ENCODE measurements around the gene ITGAD.
"Not testable (repeated sequence)": the region's sequence is repeated elsewhere in the genome, so short reads cannot be mapped to it uniquely, and the experiment has no call there.

The ITGAD gene

DNA sequence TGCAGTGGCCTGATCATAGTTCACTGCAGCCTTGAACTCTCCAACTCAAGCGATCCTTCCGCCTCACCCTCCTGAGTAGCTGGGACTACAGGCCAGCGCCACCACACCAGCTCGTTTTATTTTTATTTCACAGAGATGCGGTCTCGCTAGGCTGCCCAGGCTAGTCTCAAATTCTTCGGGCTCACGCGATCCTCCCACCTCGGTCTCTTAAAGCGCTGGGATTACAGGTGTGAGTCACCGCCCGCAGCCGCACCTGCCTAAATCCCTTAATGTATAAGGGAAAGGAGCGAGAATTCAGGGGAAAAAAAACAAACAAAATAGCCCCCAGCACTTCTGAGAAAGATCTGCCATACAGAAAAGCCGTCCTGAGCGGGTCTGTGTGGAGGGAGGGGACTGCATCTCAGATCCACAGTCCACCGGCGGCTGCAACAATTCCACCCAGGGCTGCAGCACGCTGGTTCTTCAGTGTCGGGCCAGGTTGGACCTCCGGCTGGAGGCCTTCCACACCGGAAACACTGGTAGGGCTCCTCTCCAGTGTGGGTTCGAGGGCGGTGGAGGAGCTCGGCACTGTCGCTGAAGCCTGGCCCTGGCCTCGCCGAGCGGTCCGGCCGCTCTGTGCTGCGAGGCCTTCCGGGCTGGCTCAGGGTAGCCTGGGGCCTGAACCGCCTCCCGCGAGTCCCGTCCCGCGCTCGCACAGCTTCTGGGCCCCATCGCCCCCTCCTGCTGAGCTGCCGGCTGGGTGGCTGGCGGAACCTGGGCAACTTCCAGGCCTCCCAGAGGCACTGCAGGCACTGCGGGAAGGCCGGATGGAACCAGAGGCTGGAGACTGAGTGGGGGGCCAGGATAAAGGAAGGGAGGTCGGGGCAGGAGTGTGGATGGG lies 42.4 kb downstream of the ITGAD start:
- no peak for DNase-seq

DNA sequence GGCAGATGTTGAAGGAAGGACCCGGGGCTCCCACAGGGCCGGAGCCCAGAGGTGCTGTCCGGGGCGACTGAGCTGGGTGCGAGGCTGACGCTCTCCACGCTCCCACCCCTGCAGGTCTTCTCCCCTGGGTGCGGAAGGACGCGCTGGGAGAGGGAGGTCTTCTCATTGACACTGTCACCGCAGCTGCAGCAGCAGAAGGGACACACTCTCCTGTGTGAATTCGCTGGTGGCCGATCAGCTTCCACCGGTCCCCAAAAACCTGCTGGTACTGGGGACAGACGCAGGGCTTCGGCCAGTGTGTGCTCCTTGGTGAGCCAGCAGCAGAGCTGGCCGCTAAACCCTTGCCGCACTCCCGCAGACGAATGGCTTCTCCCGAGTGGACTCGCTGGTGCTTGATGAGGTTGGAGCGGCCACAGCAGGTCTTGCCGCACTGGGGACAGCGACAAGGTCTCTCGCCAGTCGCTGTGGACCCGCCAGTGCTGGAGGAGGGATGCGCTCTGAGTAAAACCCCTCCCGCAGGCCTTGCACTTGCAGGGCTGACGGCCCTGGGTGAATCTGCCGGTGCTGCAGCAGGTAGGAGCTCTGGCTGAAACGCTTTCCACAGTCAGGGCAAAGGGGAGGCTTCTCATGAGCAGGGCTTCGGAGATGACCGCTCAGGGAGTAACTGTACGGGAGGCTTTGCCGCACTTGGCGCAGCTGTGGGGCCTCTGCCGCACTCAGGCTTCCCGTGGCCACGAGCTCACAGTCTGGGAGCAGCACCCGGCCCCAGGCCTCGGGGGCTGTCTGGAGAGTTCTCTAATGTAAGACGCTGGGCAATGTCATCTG lies 43.3 kb downstream of the ITGAD start:
- no peak for DNase-seq

DNA sequence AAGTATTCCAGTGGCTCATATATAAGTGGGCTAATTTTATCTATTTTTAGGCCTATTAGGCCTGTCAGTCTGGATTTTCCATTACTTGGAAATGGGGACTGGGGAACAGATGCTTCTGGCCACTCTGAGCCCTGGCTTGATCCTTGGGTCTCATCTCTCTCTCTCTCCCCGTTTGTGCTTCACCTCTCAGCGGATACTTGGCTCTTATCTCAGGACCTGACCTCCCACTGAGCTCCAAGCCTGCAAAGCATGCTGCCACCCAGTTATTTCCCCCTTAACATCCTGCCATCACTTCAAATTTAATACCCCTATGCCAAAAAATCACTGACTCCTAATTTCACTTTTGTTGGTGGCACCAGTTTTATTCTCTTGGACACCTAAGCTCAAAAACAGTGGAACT lies 45.3 kb downstream of the ITGAD start:
- no peak for DNase-seq

DNA sequence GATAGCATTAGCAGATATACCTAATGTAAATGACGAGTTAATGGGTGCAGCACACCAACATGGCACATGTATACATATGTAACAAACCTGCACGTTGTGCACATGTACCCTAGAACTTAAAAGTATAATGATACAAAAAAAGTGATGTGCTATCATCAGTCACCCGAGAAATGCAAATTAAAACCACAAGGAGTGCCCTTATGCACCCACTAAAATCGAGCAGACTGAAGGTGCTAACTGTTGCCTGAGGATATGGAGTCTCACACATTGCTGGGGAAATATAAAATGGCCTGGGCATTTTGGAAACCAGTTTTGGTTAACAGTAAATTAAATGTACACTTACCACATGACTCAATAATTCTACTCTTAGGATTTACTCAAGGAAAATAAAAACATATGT lies 45.9 kb downstream of the ITGAD start:
- not testable (repeated sequence) for DNase-seq

DNA sequence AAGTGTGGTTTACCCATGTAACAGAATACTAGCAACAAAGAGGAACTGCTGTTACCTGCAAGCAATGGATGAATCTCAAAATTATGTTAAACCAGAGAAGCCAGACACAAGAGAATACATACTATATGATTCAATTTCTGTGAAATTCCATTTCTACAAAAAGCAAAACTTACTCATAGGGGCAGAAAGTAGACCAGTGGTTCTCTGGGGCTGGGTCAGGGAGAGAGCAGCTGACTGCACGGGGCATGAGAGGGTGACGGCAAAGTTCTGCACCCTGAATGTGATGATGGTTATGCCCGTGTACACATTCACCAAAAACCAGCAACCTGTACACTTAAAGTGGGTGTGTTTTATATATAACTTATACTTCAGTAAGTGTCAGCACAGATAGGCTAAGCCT lies 46.4 kb downstream of the ITGAD start:
- DNase-seq = no peak

DNA sequence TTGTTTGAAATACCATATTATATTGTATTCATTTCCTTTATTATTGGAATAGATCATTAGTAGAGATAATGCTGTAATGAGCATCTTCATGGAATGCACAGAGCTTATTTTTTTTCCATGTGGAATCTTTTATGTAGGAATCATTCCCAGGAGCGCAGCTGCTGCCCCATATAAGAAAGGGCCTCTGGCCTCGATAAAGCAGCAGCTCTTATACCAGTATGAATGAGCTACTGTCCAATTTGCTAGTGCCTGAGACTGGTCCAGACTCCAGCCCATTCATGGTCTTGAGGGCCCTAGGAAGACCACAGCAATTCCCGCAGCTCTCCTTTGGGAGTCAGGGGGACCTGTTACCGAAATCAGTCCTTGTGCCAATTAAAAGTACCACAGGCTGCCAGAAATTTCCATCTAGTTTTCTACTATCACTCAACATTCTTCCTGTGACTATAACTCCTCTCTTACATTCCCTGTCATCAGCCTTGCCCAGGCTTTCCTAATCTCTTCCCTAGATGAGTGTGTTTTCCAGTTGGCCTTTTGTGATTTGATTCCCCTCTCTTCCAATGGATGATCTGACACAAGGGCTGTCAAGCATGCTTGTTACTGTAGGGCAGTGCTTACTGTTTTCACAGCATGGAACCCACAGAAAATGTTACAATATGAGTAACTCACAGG lies 47.5 kb downstream of the ITGAD start:
- no peak for DNase-seq

DNA sequence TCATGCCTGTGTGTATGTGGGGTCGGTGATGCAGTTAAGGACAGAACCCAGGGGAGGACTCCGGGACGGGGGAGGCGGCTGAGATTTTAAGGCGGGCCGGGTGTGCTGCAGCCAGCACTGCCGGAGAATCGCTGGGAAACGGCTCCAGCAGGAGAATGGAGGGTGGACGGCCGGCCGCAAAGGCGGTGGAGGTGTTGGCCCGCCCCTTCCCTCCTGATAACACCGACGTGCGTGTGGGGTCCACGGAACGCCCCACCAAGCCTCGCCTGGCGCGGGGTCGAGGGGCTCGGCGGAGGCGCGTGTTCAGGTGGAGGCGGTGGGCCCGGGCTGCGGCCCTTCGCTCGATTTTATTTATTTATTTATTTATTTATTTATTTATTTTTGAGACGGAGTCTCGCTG lies 48.8 kb downstream of the ITGAD start:
- DNase-seq = no peak

DNA sequence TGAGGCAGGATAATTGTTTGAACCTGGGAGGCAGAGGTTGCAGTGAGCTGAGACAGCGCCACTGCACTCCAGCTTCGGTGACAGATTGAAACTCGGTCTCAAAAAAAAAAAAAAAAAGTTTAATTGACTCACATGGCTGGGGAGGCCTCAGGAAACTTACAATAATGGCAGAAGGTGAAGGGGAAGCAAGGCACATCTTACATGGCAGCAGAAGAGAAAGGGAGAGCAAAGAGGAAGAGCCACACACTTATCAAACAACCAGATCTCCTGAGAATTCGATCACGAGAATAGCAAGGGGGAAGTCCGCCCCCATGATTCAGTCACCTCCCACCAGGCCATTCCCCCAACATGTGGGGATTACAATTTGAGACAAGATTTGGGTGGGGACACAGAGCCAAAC lies 52.8 kb downstream of the ITGAD start:
- DNase-seq = not testable (repeated sequence)

DNA sequence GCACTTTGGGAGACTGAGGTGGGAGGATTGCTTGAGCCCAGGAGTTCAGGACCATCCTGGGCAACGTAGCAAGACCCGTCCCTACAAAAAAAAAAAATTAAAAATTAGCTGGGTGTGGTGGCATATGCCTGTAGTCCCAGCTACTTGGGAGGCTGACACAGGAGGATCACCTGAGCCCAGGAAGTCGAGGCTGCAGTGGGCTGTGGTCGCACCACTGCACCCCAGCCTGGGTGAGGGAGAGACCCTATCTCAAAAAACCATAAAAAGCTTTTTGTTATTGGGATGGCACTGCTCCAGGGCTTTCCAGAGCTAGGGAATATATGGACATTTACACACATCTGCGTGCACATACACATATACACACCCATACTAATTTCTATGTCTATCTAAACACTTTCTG lies 58.1 kb downstream of the ITGAD start:
- DNase-seq = no peak

DNA sequence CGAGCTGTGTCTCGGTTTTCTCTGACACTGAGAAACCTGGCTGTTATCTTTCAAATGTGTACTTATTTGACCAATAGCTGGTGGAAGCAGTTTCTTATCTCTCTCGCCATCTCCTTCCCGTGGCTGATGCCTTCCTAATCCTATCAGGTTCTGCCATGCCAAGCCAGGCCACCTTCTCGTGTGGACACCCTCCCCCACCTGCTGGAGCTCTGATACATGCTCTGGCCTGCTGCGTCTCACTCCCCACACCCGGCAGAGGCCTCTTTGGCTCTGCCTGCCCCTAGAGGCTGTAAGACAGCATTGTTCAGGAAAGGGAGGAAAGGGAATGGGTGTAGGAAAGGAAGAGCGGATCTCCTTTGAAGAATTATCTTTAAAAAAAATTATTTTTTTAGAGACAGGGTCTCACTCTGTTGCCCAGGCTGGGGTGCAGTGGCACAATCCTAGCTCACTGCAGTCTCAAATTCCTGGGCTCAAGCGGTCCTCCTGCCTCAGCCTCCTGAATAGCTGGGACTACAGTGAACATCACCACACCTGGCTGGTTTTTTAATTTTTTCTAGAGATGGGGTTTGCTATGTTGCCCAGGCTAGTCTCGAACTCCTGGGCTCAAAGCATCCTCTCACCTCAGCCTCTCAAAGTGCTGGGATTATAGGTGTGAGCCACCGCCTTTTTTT lies 58.7 kb downstream of the ITGAD start:
- DNase-seq = no peak

DNA sequence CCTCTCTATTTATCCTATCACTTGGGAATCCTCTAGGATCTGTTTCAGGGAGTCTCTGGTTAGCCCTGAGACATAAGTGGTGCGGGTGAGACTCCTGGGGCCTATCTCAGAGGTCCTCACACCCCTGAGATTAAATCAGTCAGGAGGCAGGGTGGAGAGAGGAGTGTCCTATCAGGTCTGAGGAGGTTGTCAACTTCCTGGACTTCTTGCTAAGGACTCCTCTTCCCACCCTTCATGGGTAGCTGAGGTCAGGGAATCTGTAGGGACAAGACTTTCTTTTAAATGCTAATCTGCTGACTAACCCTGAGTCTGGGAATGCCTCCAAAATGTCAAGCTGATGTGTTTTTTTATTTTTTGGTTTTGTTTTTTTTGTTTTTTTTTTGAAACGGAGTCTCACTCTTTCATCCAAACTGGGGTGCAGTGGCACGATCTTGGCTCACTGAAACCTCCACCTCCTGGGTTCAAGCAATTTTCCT lies 59.5 kb downstream of the ITGAD start:
- no peak for DNase-seq

DNA sequence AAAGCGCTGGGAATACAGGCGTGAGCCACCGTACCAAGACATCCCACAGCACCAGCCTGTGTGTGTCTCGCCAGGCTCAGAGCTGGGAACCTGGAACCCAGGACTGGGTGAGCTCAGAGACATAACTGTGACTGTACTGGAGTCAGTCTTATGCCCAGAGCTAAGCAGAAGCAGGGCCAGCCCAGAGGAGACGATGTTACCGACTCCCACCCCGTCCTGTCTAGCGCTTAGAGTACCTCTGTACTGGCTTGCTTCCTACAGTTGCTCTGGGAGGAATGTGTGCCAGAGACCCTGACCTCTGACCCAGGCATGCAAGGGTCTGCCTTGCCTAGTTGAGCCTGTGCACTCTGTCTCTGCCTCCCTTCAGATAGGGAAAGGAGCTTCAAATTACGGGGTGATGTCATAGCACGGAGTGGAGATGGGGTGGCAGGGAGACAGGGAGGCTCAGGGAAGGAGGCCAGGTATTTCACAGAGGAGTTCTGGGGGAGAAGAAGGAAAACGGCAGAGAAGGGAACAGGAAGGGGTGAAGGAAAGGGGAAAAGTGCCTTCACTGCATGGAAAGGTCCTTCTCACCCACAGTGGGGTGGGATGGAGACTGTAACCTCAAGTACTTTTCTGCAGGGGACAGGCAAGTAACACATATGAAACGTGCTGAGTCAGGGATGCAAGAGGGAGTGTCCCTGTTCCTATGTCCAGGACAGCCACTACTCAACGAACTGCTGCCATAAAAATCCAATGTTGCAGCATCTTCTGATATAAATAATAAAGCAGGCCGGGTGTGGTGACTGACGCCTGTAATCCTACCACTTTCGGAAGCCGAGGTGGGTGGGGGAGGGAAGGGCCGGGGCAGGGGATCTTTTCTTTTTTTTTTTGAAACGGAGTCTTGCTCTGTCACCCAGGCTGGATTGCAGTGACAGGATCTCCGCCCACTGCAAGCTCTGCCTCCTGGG lies 60.4 kb downstream of the ITGAD start:
- DNase-seq = no peak

DNA sequence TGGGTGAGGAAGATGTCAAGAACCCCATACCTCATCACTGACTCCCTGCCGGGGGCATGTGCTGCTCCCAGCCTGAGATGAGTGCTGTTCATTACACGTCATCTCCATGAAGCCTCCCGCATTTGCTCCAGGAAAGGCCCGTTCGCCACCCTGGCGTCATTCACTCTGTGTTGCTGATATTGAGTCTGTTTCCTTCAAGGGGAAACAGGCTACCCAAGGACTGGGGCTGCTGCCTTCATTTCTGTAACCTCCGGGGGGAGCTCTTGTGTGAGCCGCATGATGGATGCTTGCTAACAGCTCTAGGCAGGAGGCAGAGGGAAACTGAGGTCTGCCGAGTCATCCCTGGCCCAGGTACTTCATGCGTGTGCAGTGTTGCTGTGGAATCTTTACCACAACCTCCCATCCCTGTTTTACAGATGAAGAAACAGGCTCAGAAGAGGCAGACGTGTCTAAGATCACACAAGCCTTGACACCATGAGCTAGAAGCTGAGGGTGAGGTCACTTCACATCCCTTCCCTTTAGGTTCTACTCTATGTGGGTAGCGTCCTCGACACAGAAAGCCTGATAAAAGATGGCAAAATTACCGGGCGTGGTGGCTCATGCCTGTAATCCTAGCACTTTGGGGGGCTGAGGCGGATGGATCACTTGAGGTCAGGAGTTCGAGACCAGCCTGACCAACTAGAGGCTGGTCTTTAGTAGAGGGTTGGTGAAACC lies 62.6 kb downstream of the ITGAD start:
- DNase-seq = no peak

DNA sequence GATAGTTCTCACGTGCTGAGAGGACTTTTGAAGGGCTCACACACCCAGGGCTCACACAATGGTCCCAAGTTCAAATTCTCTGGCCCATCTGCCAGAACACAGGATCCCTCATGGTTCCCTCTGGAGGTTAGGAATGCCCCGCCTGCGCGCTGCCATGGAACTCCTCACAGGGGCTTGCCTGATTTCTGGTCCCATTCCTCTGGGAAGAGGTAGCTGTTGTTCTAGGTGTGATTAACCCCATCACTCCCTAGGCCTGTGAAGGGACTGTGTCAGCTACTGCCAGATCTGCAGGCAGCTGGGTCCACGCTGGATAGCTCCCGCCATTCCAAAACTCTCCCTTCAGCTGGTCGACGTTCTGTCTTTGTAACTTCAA lies 63.8 kb downstream of the ITGAD start:
- DNase-seq = no peak

DNA sequence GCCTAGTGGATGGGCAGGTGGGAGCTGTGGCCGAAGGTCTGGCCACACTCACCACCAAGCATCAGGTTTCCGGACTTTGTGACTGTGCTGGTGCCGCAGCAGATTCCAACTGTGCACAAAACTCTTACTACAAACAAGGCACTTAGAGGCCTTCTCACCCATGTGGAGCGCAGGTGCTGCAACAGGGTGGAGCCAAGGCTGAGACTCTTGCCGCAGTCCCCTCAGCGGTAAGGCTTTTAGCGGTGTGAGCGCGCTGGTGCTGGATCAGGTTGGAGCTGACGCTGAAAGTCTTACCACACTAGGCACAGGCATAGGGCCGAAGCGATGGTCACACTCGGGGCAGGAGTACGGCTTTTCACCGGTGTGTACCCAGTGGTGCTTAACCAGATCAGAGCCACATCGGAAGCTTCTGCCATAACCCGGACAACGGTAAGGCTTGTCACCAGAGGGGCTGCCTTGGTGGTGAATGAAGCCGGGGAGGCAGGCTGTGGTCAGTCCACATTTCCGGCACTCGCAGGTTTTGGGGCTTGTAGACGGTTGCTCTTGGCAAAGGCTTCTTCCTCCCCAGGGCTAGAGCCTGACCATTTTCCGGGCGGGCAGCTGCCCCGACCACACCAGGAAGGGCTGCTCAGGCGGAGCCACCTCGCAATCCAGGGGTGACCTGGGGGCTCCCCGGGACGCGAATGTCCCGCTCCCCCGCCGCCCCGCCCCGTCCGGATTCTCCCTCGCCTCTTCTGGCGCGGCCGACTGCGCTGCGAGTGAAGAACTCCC lies 65.1 kb downstream of the ITGAD start:
- peak; percentile 84 for DNase-seq

DNA sequence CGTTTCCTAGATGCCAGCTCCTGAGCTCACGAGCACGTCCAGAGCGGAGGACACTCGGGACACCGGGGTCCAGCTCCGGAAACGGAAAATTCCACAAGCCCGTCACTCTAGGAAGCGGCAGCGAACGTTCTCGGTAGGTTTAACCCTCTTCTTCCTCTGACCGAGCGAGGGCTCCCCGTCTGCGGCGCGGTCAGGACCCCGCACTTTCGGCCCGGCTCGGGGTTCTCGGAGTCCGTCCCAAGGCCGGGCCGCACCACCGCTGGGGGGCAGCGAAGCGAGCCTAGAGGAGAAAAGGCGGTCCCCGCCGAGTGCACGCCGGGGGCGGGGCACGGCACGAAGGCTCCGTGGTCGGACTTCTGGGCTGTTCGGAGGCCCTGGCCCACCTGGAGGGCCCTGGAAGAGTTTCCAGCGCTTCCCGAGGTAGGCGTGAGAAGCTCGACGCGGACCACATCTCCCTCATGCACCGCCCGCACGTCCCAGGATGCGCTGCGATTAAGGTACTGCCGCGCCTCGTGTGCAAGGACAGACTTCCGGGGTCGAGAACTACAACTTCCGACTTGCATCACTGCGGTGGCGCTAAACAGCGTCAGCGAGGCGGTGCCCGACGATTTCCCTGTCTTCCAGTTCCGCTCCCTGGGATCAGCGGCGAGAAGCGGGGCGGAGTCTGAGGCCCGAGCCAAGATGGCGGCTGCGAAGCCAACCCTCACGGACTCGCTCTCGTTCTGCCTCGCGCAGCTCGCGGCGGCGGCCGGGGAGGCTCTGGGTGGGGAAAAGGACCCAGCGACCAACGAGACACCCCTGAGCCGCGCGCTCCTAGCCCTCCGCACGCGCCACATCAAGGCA lies 65.9 kb downstream of the ITGAD start, which contains the start of gene ARMC5:
TSS of gene ARMC5 (plus strand) at position 658 of the 843 bp plus-strand sequence. CDS start at position 682, 24 bp downstream.
- DNase-seq = peak; percentile 98

DNA sequence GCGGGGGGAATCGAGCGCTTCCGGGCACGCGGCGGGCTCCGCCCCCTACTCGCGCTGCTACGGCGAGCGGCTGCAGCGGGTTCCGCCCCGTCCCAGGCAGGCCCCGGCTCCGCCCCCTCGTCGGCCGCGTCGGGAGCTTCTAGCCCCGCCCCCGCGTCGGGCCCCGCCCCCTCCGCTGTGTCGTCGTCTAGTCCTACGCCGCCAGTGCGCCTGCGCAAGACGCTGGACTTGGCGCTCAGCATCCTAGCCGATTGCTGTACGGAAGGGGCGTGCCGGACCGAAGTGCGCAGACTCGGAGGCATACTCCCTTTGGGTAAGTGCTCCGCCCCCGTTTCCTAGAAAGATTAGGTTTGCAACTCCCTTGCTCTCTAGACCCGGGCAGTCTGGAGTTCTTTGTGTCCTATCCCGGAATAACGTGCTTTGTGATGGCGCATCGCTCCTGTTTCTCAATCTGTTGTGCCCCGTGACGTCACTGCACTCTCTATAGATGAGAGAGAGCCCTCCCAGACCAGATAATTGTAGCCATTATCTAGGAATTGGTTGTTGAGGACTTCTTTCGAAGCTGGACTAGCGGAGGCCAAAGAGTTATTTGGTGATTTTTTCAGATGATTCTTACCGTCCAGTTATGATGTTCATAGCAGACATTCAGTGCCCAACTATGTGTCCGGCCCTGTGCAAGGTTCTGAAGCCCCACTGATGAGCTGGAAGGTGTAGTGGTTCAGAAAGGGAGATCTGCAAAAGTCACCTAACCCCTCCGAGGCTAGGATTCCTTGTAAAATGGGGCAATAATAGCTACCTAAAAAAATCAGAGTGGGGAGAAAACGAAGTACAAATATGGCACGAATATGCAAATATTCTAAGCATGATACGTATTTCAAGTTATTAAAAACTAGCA lies 66.8 kb downstream of the ITGAD start:
- peak; percentile 100 for DNase-seq

DNA sequence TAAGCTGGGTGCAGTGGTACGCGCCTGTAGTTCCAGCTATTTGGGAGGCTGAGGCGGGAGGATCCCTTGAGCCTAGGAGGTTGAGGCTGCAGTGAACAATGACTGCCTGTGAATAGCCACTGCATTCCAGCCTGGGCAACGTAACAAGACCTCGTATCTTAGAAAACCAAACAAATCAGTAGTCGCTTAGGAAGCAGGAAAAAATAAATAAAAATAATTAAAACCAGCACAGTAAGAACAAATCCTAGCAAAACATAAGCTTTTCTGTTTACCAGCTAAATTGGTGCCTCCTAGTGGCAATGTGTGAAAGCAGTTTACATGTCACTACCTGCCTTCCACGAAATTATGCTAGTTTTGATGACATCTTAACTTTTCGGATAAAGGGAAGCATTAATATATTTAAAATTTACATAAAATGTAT lies 67.5 kb downstream of the ITGAD start:
- no peak for DNase-seq

Measured in activated CD8-positive, alpha-beta memory T cell treated with anti-CD3 and anti-CD28 coated beads for 24 hours (primary cell).